ENCODE measurements around the gene CFAP45.
A peak's percentile ranks its signal among the peaks of the same experiment; 100 is the strongest.
"Not testable (repeated sequence)": the region's sequence is repeated elsewhere in the genome, so short reads cannot be mapped to it uniquely, and the experiment has no call there.

The CFAP45 gene

DNA sequence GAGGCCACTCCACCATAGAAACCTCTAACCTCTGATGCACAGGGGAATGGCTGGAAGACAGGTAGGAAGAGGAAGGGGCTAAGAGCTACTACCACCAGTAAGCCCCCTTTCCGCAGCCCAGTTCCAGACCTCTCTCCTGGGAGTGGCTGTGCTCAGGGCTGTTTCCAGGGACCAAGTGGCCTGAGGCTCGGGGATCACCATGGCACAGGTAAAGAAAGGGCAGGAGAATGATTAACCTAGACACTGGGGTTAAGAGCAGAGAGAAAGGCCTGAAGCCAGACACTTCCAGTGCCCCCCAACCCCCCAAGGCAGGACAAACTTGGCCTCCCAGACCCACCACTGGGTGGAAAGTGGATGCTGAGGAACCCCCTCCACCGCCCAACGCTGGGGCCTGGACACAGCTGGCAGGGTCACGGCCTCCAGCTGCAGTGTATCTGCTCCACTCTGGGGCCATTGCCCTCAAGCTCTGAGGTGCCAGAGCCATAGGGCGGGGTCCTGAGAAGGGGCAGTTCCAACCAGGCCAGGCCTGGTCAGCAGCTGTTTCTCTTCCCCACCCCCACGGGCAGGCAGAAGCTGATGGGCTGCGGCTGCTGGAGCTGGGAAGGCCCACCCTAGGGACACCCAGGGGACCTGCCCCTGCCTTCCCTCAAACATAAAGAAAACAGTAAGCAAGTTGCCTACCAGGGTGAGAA is 22.7 kb upstream of the CFAP45 start:
- DNase-seq: peak; percentile 36

DNA sequence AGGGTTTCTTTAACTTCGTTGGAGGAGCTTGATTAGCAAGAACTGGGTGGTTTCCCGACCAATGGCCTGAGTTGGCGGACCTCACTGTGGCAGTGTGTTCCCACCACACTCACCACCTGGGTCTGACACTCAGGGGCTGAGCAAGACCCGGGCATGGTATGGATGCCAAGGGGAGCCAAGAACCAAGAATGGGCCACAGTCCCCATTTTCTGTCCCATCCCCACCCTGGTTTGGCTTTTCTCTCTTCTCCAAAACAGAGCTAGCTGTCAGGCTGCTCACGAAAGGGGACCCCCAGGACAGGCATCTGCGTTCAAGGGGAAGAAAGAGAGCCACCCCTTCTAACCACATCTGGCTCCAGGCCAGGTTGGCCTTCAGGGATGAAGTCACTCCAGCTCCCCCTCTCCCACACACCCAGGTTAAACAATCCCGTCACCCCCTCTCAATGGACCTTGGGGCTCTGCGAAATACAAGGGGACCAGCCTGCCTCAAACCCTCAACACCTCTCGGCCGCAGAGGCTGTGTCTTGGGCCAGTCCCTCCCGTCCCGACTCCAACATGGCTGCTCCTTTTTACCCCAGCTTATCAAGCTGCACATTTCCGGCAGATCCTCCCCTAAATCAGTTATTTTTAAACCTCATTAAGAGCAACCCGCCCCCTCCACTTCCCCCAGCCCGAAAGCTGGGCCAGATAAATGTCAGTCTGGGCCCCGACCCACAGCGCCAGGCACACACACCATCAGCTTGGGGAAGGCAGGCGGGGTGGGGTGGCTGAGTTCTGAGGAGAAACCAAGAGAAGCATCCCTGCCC is 21.9 kb upstream of the CFAP45 start:
- DNase-seq: peak; percentile 38

DNA sequence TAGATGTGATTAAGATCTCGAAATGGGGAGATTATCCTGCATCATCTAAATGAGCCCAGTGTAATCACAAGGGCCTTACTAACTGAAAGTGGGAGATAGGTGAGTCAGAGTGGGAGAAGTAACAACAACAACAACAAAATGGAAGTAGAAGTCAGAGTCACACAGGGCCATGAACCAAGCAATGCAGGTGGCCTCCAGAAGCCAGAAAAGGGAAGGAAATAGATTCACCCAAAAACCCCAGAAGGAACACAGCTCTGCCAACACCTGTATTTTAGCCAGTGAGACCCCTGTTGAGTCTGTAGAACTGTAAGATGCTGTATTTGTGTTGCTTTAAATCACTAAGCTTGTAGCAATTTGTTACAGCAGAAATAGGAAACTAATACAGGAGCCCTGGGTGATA is 21.3 kb upstream of the CFAP45 start:
- no peak for DNase-seq

DNA sequence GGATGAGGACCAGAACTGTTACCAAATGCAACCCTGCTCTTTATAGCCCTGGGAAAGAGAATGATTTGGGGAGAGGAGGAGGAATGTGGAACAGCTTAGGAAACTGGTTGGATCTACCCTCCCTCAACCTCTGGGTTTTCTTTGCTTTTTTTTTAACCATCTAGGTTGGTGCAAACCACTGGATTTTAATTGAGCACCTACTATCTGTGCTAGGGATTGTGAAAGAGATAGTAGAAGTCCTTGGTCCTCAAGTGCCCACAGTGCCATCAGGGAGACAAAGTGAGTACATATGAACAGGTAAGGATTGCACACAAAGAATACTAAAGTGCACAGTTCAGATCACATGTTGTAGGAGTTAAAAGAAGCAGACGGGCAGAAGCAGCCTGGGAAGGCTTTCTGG is 20.7 kb upstream of the CFAP45 start:
- DNase-seq: no peak

DNA sequence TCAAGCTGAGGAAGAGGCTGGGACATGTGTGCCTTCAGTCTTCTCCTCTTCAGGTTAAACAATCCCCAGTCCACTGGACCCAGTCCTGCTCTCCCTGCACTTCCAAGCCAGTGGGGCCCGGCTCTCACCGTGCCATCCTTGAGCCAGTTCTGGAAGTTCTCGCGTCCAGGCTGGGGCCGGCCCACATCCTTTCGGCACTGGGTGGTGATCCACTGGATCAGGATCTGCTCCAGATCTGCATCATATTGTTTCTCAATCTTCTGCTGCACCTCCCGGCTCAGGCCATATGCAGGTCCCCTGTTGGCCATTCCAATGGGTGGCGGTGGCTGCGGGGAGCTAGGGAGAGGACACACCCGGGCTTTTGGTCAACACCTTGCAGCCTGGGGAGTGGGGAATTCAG is 20.2 kb upstream of the CFAP45 start:
- DNase-seq: no peak

DNA sequence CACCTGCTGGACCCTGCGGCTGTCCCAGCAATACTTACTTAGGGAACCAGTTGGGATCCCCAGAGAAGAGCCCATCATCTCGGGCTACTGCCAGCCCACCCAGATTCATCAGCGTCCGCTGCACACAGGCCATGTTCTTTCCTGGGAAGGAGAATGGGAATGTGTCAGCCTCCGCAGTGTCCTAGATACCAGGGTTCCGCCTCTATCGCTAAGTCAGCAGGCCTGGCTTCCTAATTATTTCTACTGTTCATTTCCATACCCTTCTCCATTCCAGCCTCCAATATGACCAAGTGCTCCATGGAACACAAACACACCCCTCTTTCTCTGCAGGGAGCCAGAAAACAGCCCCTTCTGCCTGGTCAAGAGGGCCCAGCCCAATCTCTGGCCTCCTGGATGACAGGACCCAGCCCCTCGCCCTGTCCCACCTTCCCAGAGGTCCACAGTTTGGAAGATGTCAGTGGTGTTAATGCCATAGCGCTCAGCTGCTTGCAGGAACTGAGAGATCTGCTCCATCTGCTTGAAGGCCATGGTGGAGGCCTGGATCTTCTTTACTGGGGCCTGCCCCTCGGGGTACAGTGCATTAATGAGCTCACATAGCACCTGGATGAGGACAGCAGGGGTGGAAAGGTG is 19.4 kb upstream of the CFAP45 start:
- no peak for DNase-seq

DNA sequence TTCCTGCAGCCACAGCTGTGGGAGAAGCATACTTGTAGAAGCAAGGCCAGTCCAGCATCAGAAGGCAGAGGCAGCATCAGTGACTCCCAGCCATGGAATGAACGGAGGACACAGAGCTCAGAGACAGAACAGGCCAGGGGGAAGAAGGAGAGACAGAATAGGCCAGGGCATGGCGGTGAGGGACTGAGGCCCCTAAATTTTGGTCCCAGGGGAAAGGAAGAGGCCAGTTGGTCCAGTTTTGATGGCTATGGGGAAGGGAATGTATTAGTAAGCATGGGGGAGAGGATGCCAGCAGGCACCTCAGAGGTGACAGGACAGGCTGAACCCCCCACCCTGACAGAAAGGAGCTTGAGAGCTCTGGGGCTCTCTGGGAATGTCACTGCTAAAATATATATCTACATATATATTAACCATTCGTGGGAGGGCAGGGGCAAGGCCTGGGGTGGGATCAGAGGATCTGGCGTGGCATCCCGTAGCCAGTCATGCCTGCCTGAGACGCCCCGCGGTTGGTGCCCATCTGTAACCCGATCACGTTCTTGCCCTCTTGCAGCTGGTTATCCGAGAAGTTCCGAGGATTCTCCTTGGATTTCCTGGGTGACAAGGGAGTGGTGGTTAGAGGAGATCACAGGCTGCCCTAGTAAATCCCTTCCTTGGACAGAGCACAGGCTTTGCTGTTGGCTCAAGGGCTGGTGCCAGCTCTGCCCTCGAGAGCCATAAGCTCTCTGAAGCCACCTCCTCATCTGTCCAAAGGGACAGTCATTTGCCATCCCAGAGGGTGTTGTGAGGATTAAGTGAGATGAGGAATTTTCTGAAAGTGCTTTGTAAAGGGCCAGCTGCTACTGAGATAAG is 18.6 kb upstream of the CFAP45 start:
- peak; percentile 48 for DNase-seq

DNA sequence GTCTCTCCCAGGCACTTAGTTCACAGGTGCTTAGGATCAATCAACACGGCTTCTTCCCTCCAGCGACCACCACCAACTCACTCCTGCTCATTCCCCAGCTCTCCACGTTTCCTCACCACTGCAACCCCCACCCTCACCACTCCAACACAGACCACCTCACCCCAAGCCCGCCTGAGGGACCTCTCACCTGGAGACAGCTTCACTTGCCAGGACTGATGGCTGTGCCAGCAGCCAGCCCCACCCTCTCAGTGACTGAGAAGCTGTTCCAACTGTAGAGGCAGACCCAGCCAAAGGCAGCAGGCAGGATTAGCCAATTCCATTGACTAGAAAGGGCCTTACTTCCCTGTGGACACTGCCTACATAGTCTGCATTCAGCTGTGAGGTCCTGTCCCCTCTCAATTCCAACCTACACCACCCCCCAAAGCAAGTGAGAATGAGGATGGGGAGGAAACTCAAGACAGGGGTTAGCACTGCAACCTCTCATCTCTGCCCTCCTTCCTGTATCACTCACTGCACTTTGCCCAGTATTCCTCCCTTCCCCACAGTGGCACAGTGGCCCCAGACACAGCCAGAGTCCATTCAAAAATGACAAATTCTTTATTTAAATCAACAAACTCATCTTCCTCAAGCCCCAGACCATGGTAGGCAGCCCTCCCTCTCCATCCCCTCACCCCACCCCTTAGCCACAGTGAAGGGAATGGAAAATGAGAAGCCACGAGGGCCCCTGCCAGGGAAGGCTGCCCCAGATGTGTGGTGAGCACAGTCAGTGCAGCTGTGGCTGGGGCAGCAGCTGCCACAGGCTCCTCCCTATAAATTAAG is 17.8 kb upstream of the CFAP45 start:
- DNase-seq: no peak

DNA sequence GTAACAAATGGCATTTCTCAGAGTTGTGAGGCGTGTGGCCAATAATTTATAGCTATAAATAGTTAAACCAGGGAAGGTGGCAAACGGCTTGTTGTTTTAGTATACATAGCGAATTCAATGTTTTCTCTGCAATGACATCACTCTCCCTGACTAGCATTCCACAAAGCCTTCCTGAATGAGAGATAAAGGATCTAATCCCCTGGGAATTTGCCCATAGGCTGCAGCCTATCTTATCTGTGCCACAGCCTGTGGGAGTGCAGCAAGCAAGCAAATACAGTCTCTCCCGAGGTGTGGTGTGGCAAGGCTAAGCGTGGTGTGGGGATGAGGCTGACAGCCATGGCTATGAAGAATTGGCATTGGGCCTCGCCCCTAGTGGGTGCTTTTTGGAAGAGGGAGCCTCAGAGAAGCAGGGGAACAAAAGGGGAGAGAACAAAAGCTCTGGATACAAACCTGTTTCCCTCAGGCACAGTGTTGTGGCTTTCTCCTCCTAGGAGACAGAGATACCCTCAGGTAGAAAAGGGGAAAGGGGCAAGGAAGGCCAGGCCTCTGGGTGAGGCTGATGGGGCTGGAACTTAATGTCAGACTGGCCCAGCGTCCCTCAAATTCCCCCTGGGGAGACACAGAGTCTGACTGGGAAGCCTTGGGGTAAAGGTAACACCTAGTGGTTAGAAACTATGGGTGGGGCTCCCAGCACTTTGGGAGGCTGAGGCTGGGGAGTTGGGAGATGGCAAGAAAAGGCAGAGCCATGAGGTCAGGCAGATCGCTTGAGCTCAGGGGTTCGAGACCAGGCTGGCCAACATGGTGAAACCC is 16.5 kb upstream of the CFAP45 start:
- DNase-seq: peak; percentile 99

DNA sequence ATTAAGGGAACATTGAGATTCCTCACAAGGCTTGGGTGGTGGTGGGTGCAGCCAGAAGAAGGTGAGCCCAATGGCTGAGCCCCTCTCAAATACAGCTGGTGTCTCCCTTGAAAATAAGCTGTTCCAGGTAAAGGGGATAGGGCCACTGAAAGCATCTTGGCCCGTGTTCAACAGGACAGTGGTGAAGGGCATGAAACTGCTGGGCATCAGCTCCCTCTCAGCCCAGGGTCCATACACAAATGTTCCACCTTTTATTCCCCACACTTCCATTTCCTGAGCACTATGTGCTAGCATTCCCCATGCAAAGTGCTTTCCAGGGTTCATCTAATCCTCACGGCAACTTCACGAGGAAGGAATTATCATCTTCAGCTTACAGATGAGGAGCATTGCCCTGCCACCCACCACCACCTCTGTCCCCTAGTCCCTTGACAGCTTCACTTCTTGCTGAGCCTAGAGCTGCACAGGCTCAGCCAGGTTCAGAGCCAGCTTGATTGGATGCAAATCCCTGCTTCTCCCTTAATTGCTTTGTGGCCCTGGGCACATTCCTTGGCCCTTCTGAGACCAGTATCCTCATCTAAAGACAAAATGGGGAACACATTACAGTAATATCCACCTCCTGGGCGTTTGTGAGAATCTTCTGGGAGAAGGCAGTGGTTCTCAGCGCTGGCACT is 15.7 kb upstream of the CFAP45 start:
- DNase-seq: no peak

DNA sequence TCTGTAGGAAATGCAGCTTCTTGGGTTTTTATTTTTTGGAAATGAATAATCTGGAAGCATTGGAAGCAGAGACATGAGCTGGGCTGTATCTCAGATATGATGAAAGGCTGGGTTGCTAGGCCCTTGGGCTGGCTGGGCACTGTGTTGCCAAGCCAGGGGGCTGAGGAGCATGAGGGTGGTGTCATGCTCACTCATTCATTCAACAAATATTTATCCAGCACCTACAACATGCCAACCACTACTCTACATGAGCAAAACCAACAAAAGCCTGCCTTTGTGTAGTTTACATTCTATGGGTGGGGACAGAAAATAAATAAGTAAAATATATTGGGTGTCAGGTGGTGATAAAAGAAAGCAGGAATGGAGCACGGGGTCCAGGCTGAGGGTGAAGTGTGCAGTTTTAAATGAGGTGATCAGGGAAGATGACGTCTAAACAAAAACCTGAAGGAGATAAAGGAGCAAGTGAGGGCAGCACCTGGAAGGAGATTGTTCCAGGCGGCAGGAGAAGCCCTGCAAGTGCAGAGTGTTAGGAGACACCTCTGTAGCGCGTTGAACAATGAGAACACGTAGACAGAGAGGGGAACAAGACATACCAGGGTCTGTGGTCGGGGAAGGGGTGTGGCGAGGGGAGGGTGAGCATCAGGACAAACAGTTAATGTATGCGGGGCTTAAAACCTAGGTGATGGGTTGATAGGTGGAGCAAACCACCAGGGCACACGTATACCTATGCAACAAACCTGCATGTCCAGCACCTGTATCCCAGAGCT is 14.5 kb upstream of the CFAP45 start:
- DNase-seq: no peak

DNA sequence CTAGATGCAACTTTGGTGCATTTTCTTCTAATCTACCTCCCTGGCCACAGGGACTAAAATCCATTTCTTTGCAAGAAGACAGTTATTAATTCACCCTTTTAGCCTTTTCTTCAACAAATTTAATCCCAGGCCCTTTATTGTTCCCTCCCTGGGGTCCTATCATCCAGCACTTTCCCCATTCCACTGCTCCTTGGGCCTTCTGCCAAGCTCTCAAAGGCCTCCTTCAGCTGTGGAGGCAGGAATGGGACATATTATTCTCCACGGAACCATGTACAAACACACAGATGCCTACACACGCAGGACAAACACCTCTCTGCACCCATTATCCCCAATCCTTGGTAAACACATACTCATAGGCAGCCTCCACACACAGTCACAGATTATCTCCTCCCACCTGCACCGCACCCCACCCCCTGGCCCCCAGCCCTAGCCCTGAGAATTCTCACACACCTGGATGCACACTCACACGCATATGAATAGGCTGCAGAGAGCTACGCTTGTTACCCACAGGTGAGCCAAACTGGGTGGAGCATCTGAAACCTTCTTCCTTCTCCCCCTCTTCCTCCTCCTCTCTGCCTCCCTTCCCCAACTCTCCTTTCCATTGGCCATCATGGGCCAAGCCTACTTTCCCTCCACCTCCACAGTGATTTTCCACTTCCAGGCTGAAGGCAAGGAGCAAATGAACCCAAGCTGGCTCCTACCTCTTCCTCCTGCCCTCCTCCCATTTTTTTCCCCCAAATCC is 13.7 kb upstream of the CFAP45 start:
- DNase-seq: no peak

DNA sequence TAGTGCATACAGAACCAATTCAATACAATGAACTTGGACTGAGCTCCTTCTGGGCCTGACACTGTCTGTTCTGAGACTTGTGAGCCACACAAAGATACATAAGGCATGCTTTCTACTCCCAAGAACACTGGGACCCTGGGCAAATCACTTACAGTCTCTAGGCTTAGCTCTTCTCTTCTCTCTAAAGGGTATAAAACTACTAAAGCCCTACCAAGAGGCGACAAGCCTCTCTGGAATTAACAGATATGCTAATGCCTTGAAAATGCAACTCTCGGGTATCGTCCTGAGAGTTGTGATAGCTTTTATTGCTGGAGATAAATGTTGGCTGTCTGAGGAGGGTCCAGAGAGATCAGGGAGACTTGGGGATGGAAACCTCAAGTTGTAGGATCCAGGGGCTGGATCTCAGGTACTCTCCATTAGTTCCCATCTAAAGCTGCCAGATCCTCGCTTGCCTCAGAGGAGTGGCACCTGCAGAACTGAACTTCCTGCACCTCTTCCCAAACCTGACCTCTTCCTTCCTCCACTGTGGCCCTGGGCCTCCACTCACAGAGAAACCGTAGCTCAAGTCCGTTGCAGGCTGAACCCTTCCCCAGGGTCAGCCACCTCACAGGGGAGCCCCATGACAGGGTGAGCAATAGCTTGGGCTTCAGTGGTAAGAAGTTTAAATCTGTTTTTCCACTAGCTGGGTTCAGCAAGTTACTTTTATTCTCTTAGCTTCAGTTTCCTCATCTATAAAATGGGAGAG is 11.5 kb upstream of the CFAP45 start:
- DNase-seq: no peak

DNA sequence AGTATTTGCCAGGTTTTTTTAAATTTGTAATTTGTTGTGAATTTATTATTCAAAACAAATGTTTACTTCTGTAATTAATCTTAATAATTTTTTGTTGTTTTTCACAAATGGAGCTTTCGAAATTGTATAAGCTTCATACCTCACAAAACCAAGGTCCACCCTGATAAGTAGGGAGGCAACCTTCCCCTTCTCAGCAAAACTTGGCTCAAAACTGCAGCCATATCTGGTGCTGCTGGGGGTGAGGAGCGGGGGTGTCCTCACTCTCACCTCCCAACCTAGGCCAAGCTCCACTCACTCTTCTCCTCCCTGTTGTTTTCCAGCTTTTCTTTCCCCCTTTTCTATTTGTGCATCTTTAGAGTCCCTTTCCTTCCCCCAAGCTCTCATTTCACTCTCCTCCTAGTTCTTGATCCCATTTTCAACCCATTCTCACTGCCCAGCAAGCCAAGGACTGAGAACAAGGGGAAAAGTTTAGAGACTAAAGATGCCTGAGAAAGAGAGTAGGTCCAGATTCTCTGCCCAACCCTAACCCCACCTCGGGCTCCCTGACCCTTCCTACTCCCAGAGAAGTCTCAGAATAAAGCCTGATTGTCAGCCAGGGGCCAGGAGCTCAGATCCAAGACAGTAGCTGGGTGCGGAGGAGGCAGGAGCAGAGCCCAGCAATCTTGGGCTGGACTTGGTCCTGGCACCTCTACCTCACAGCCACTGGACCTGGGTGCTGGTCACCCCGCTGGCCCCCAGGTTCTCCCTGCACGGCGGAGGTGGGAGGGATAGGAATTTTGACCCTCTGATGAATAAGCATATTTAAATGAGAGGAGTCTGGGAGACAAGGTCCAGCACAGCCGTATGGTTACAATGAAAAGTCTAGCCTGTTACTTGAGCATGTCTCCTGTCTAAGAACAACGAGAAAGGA is 8.3 kb upstream of the CFAP45 start:
- no peak for DNase-seq

DNA sequence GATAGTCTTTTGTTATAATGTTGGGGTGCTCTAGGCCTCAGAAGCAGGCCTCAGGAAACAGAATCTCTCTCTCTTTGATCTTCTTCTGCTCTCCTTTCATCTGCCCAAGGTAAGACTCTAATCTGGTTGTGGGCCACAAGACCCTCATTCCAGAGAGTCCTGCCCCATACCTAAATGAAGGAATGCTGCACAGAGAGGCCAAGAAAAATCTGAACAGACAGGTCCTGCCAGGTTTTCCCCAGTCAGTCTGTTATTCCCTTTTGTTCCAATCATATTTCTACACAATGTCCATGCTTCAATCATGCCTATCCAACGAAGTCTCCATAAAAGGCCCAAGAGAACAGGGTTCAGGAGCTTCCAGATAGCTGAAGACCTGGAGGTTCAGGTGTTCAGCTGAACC is 7.0 kb upstream of the CFAP45 start:
- no peak for DNase-seq

DNA sequence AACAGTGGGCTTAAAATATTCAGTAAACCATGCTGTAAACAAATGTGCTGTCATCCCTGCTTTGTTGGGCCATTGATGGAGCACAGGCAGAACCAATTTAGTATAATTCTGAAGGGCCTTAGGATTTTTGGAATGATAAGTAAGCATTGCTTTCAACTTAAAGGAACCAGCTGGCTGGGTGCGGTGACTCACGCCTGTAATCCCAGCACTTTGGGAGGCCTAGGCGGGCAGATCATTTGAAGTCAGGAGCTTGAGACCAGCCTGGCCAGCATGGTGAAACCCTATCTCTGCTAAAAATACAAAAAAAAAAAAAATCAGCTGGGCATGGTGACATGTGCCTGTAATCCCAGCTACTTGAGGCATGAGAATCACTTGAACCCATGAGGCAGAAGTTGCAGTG is 4.1 kb upstream of the CFAP45 start:
- DNase-seq: not testable (repeated sequence)

DNA sequence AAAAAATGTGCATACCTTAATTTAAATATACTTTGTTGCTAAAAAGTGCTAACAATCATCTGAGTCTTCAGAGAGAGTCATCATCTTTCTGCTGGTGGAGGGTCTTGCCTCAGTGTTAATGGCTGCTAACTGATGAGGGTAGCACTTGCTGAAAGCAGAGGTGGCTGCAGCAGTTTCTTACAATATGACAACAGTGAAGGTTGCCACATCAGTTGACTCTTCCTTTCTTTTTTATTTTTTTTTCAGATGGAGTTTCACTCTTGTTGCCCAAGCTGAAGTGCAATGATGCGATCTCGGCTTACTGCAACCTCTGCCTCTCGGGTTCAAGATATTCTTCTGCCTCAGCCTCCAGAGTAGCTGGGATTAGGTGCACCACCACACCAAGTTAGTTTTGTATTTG is 2.6 kb upstream of the CFAP45 start:
- no peak for DNase-seq

Measured in EL (cell line).